ENCODE data around the gene SOX10. TPM values are rescaled to one million over a fixed set of nuclear protein-coding genes. Genes with fewer than 3 reads are reported as not detected.
A peak's percentile ranks its signal among the peaks of the same experiment; 100 is the strongest.

The SOX10 gene
- total and polyA plus RNA-seq, 12 donors: 0.11 to 3.8 (median 1.1) TPM

DNA sequence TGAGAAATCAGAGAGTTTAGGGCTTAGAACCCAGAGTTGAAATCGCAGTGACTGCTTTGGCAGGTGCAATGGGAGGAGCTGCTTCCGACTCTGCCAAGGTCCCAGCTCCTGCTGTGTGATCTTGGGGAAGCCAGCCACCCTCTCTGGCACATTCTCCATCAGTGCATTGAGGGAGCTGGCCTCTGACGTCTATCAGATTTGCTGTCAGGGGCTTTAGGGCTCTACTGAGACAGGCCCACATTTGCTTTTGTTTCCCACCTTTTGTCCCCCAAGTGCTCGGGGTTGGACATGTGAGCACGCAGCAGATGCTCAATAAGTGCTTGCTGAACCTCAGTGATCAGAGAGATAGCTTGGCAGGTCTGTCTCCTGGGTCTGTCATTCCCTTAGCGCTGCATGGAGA, 10.6 kb upstream of the SOX10 start:
- Histone ChIP-seq H3K9me3 (no peaks in the 10 kb centered on the region), H3K36me3 (no peaks in the 10 kb centered on the region), H3K4me1 (peaks cover 0 to 17% (median 9%) of the 10 kb centered on the region in 9 donors), H3K27ac (no peak overlapping the region), H3K4me3 (no peak overlapping the region), H3K27me3 (no peaks in the 10 kb centered on the region)
- no peak for TF ChIP-seq CTCF (IDR thresholded peaks at IDR 0.05)
- intact Hi-C loops (cut with DNase I): no loop called here
- DNase-seq: no peak
- ATAC-seq: no peak
- WGBS, 2 donors: 92 to 93% methylated on average over 6 of the region's 6 CpGs

- no peak for TF ChIP-seq CTCF (IDR thresholded peaks at IDR 0.05)
- WGBS, 2 donors: 82 to 90% methylated on average over 6 of the region's 6 CpGs
- H3K27me3 ChIP-seq: no peaks in the 10 kb centered on the region
- ATAC-seq (no peak), DNase-seq (no peak)
- no peaks in the 10 kb centered on the region for H3K36me3 ChIP-seq
- H3K4me3 ChIP-seq: no peak overlapping the region
- H3K4me1 ChIP-seq: peaks cover 0 to 20% (median 10%) of the 10 kb centered on the region in 9 donors
- intact Hi-C loops (cut with DNase I): no loop called here
- no peaks in the 10 kb centered on the region for H3K9me3 ChIP-seq
- peak overlapping the region in 1 of 10 donors; percentile 47 for H3K27ac ChIP-seq
Measured at GRCh38 chr22:37994049-37994448, 9.7 kb upstream of the SOX10 start.

DNA sequence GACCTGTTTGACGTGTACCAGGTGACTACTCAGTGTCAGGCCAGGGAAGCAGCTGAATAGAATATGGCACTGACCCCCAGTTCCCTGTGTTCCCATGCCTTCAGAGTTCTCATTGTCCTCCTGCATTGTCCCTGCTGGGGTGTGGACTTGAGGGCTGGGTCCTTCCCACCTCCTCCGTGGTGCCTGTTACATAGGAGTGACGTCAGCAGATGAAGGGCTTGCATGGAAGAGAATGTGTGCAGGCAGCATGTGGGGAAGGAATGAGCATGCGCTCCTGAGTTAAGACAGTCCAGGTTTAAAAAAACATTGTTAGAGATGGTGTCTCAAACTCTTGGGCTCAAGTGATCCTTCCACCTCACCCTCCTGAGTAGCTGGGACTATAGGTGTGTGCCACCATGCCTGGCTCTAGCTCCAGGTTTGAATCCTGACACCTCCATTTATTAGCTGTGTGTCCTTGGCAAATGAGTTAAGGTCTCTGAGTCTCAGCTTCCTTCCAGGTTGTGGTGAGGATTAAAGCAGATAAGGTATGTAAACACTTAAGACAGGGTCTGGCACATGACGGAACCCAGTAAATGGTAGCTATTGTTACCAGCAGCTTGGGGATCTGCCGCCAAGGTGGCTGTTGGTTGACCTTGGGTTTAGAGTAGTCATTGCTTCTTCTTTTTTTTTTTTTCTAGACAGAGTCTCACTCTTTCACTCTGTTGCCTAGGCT, 7.5 kb upstream of the SOX10 start:
- Histone ChIP-seq H3K4me3 (no peak overlapping the region), H3K27me3 (no peaks in the 10 kb centered on the region), H3K27ac (no peak overlapping the region), H3K4me1 (peaks cover 0 to 20% (median 10%) of the 10 kb centered on the region in 9 donors), H3K36me3 (peaks cover 0 to 7% (median 0%) of the 10 kb centered on the region in 9 donors), H3K9me3 (no peaks in the 10 kb centered on the region)
- intact Hi-C loops (cut with DNase I): no loop called here
- DNase-seq: no peak
- no peak for ATAC-seq
- TF ChIP-seq CTCF (IDR thresholded peaks at IDR 0.05): no peak
- WGBS, 2 donors: 74 to 85% methylated on average over 6 of the region's 6 CpGs

- Histone ChIP-seq H3K36me3 (peaks cover 0 to 15% (median 0%) of the 10 kb centered on the region in 9 donors), H3K4me1 (peaks cover 0 to 12% (median 2%) of the 10 kb centered on the region in 9 donors), H3K27ac (no peak overlapping the region), H3K27me3 (no peaks in the 10 kb centered on the region), H3K4me3 (no peak overlapping the region), H3K9me3 (no peaks in the 10 kb centered on the region)
- no peak for TF ChIP-seq CTCF (IDR thresholded peaks at IDR 0.05)
- DNase-seq: no peak
- WGBS, 2 donors: 93 to 98% methylated on average over 7 of the region's 7 CpGs
- intact Hi-C loops (cut with DNase I): no loop called here
- ATAC-seq: no peak
Measured at GRCh38 chr22:37990862-37991261, 6.5 kb upstream of the SOX10 start.
